GM19452 (cell line): ENCODE results near the gene SEC22A.

Experiments
- ATAC-seq: cut with Tn5 transposase; IDR thresholded peaks from one replicate; pipeline ENCODE4 v1.9.1; 2021; ENCODE audit not compliant: unreplicated experiment

The SEC22A gene

DNA sequence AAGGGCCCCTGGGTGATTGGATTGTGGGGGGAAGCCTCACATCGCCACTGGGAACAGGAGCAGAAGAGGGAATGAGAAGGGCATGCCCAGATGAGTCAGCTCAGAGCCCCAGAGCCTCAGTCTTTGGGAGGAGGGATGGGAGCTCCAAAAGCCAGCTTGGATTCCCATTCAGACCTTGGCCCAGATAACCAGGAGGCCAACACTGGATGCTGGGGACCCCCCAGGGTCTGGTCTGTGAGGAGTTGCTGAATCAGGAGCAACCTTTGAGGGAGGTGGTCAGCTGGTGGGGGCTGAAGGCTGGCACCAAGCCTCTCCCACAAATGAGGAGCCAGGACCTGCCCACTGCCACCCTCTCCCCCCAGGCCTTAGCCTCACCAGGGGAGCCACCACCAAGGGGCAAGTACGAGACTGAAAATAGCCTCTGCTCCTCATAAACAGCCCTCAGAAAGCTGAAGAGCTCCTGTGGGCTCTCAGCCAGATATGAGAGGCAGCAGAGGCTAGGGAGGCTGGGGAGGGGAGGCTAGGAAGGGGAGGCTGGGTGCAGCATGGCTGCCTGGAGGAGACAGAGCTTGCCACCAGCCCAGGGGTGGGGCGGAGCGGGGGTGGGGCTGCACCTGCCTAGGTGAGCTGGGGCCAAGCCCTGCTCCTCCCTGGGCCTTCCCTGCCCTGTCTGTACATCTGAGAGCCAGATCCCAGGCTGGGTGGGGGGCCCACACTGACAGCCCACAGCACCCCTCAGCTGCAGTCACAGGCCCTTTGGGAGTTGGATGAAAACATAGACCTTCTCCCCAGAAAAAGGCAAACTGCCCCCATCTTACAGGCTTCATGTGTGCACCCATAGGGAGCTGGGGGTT, 99.8 kb downstream of the SEC22A start:
- no peak for ATAC-seq

DNA sequence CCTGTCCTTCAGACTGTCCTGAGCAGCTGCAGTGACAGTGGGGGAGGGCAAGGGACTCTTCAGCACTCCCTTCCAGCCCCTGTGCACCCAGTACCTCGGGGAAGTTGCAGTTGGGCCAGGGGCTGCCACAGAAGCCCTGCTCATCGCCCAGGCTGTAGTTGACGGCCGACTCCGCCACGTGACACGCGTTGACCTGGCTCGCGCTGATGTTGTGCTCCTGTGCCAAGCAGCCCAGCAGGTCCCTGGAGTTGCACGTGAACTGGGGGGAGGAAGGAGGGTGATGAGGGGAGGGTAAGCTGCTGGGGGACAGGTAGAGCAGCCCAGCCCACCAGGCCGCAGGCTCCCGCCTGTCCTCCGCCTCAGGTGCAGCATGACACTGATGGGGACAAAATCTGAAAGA, 101.2 kb downstream of the SEC22A start:
- no peak for ATAC-seq

DNA sequence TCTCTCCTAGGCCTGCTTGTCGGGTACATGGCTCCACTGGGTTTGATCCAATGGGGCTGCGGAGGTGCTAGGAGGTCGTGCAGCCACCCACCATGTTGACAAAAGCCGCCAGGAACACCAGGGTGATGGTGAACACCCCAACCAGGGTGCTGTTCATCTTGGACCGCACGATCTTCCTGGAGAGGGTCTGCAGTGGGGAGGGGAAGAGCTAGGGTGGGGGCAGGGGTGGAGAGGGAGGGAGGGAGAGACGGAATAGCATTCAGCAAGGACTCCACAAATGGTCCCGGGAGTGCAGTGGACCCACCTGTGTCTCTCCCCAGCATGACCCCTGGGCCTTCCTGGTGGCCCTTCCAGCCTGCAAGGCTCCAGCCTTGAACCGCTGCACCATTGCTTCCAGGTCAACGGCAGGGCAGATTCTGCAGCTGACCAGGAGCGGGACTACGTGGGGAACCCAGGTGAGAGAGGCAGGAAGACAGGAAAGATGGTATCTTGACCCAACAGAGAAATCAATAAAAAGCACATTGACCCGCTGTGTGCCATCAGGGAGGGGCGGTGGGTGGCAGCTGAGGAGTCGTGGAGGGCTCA, 102.3 kb downstream of the SEC22A start:
- ATAC-seq: no peak

DNA sequence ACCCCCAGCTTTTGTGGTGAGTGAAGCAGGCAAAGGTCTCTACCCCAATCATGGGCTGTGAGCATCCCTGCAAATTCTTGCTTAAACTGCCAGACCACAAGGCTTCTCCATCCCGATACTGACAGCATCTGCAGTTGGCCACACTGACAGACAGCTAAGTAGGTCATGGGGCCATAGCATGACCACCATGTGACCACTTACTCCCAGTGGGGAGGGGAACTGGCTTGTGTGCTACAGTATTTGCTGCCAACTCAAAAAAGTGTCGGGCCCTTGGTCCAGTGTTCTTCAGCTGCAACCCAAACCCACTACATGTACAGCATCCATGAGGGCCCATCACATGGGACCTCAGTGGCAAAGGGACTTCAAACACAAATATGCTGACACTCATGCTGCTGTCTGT, 103.4 kb downstream of the SEC22A start:
- ATAC-seq: no peak

DNA sequence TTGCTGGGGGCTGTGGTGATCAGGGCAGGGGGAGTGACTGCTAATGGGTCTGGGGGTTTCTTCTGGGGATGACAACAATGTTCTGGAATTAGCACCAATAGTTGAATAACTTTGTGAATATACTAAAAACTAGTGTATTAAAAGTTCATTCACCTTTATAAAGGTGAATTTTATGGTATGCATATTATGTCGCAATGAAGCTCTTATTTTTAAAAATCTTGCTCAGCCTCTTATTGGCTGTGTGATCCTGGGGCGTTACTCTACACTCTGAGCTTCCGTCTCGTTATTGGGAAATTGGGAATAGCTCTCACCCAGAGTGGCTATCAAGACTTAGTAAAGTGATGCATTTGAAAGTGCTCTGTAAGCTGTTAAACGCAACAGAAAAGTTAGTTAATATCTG, 105.3 kb downstream of the SEC22A start:
- no peak for ATAC-seq

DNA sequence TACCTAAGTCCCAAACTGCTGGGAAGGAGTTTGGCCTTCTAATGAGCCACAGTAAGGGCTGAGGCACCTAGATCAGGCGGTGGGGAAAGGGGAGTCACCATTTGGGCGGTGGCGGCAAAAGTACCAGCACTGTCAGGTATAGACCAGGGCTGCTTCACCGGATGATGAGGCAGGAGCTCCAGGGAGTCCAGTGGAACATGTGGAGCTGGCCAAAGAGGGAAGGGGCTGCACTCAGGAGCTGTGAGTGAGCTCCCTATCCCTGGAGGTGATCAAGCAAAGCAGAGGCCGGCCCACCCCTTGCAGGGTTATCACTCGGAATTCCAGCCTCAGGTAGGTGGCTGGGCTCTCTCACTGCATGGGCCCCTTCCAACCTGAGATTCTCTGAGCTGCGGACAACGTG, 108.4 kb downstream of the SEC22A start:
- ATAC-seq: no peak

DNA sequence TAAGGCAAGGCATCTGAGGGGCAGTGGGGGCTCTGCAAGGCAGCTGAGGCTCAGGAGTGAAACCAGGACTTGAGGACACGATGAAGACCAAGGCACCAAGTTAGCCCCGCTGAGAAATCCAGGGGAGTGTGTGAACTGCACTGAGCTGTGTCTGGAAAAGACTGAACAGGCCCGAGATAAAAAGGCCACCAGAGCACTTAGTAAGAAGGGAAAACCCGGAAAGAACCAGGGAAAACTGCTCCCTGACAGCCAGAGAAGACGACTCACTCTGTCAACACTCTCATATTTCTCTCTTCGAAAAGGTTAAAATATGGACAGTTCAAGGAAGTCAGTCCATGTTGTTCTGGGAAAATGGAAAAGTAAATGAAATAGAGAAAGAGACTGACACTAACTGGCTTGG, 109.0 kb downstream of the SEC22A start:
- ATAC-seq: no peak

DNA sequence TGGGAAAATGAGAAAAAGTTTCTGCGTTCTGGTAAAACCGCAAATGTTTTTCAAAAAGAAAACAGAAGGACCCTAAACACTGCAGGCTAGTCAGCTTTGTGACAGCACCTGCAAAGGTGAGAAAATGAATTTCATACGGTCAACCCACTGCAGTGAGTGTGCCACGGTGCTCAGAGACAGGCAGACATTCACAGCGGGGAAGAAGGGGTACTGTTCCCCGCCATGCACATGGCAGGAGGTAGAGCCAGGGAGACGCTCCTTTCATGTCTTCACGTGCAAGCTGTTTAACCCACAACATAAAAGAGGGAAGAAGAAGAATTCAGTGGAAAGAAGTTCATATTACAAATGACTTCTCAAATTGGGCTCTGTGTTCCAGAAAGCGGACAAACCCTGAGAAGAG, 109.5 kb downstream of the SEC22A start:
- ATAC-seq: no peak

DNA sequence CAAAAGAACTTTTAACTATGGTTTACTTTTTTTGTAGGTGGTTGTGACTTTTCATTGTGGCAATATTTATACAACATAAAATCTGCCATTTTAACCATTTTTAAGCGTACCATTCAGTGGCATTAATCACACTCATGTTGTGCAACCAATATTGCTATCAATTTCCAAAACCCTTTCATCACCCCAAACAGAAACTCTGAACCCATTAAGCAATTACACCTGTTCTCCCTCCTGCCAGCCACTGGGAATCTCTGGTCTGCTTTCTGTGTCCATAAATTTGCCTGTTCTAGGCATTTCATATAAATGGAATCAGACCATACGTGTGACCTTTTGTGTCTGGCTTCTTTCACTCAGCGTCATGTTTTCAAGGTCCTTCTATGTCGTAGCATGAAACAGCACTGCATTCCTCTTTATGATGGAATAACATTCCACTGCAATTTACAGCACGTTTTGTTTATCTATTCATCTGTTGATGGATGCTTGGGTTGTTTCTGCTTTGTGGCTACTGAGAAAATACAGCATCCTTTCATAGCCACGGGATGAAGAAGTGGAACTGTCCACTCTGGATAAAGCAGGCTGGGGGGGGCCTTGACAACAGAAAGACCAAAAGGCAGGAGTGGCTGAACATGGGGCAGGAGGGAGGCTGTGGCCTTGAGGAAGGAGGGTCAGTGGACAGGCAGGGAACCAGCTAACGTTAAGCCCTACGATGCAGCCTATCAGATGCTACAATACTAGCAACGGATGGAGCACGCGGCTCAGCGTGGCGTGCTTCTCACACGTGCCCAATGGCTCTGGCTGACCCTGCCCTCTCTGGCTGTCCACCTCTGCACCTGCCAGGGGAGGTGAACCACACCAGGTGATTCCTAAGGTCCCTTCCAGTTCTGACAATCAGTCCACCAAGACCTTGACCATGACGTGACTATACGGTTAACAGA, 110.9 kb downstream of the SEC22A start:
- ATAC-seq: no peak

DNA sequence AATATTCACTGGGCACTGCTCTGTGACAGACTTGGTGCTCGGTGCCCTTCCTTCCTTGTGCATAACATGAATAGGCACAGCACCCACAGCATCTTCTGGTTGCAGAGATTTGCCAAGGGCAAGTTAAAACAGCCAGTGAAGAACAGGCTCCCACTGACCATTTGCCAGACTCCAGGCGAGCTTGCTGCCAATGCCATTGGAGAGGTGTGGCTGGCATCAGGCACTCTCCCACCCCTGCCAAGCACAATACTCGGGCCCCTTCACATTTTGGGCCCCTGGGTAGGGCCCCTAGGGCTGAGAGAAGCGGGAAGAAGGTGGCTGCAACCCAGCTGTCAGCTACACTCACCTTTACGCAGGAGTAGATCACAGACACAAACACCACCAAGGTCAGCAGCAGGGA, 112.1 kb downstream of the SEC22A start:
- no peak for ATAC-seq

DNA sequence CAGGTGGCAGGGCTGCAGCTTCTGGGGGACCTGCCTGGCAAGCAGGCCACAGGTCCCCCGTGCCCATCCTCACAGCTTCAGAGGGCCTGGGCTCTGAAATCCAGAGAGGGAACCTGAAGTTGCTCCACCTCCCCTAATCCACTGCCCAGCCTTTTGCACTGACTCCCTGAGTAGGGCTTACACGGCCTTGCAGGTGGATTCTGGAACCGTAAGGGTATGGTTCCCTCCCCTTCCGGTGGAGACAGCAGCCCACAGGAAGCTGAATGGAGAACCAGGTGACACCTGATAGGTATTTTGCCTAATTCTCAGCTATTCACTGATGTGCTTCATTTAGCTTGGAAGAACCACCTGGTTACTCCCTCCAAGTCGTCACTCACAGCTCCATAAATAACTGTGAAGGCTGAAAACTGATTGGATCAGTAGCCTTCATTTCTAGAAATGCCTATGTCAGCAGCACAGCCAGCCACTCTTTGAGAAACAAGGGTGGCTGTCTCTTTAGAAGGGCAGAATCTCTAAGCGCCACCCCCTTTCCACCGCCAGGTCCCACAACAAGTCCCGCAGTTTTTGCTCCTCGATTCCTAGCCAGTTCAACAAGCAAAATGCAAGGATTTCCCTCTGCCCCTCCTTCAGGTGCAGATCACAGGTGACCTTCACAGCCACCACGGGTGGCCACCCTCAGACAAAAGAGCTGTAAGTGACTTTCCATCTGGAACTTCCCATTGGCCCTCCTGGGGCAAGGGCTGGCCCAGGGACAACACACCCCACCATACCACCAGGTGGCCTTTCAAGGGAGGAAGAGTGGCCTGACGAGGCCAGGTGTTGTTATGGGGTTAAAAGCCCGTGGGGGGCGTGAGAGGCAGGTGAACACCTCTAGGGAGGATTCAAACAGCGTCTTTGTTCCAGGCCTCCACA, 112.9 kb downstream of the SEC22A start:
- no peak for ATAC-seq

DNA sequence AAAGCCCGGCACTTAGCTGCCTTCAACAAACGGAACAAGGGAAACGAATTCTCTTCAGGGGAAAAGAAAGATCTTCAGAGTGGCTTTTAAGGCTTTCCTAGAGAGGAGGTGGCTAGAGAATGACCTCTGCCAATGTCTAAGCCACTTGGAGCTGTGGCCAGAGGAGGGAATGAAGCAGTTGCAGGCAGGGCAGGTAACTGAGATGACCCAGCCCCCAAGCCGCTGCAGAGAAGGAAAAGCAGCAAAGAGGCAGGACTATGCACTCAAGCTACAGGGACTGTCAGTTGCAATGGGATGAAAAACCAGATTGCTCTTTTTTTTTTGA, 113.5 kb downstream of the SEC22A start:
- no peak for ATAC-seq

DNA sequence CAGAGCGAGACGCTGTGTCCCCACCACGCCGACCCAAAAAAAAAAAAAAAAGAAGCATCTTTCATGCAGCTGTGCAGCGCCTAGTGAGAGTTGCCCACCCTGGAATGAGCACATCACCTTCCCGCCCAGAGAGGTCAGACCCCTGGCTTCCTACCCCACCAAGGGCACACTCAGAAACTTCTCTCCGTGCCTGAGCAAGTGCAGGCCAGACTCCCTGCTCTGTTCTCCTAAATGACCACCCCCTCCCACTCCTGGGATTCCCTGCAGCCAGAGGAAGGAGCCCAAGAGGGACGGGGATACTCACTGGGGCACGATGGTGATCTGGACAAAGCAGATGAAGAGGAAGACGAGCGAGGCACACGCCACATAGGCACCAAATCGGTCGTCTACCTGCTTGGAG, 116.0 kb downstream of the SEC22A start:
- ATAC-seq: no peak

DNA sequence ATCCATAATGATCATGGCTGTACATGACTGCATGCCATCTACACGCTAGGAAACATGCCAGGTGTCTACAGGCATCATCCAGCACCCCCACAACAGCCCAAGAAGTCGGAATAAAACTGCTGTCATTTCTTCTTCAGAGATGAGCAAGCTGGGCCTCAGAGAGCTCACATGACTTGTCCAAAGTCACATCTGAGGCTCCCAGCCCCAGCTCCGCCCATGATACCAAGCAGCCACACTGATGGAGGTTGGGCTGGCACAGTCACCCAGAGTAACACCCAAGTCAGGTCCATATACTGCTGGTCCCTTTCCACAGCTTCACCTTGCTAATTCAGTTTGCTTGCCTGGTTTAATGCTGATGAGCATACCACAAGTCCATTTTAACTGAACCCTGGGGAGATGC, 116.6 kb downstream of the SEC22A start:
- ATAC-seq: no peak

DNA sequence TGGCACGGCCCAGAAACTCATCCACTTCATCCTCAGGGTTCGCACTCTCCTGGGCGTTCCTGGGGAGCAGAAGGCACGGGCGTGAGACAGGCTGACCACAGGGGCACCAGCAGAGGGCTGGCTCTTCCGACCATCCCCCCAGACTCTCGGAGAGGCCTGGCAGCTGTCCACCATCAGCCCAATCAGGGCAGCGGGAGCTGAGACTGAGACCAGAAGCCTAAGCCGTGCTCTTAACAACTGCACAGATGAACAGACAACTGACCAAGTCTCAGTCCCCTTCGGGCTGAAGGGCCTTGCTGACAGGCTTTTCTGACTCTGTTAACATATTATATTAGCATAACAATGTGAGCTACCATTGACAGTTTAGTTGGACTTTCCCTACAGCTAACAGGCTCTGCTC, 118.0 kb downstream of the SEC22A start:
- ATAC-seq: no peak

DNA sequence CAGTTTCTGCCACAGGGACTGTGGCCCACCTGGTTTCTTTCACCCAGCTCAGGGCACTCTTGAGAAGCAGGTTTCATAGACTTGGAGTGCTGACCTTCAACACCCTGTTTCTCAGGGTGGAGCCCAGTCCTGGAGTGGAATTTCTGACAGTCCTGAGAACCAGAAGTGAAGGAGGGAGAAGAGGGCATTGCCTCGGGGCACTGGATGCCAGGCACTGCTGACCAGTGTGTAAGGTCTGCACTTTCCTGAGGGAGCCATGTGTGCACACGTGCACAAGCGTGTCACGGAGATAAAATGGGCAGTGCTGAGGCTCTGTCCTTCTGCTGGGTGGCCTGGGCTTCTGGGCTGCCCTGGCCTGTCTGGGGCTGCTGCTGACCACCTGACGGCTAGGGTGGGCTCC, 118.5 kb downstream of the SEC22A start:
- ATAC-seq: no peak

DNA sequence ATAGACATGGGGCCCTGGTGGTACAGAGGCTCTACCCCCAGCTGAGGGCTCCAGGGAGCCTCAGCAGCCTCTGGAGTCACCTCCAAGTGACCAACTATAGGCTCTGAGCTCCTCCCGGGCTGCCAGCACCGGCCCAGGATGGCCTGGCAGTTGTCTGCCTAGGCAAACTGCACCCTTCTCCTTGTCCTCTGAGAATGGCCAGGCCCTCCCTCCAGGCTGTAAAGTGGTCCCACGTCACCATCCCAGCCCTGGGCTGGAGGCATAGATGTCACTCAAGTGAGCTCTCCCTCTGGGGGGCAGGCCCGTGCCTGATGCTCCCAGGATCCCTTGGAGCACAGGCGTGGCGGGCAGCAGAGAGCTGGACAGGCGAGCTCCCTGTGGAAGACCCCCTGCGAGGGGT, 120.1 kb downstream of the SEC22A start:
- ATAC-seq: no peak

DNA sequence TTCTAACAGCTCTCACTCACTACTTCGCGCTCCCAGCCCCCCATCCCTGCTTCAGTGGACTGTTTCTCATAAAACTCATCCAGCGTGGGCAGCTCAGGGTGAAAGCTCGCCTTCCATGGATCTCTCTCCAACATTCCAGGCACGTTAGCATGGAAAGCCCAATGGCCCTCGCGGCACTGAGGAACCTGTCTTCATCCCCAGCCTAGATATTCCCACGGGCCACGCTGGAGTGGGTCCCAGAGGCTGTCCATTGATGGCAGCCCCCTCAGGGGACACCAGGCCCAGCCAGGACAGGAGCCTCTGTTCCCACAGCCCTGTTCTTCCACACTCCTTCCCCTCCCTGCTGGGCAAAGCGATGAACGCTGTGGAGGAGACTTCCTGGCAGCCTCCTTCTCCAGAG, 121.1 kb downstream of the SEC22A start:
- ATAC-seq: no peak
